ENCODE data around the gene PALM2AKAP2.

PALM2AKAP2 gene

DNA sequence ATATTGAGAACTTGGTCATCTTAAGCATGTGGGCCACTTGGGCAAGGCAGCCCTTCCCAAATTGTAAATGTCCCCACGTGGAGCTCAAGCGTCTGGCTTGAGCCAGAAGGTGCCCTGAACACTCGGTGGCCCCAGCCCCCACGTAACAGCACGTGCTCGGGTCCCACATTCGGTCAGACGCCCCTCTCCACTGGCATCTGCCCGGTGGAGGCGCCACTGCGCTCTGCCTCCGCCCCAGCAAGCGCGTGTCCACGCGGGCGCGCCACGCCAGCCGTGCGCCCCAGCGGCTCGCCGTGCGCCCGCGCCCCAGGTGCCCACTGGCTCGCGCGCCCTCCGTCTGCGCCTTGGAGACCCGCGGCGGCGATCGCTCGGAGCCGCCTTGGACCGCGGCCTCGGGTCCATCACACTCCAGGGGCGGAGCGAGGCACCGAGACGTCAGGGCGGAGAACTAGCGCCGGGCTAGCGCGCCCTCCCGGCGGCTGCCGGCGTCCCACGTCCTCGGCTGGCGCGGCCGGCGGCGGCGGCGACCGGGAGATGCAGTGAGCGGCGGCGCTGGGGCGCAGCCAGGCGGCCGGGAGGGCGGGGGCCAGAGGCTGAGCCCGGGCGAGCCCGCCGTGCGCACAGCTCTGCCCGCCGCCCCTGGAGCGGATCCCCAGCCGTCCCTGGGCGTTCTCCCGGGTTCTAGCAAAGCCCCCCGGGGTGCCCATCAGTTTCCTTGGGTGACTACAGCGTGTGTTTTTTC, at the start of gene PALM2AKAP2:
TSS of gene PALM2AKAP2 (plus strand) at position 488 of the 742 bp plus-strand sequence. CDS start 291 bp downstream, outside the sequence.
- no peak for DNase-seq (ENCODE audit: low read depth in 2 of 3, low spot score in 2 of 3)

GRCh38 chr9:109730228-109730627, 49.8 kb upstream of the PALM2AKAP2 start:
- DNase-seq (ENCODE audit: low read depth in 2 of 3, low spot score in 2 of 3): no peak

DNA sequence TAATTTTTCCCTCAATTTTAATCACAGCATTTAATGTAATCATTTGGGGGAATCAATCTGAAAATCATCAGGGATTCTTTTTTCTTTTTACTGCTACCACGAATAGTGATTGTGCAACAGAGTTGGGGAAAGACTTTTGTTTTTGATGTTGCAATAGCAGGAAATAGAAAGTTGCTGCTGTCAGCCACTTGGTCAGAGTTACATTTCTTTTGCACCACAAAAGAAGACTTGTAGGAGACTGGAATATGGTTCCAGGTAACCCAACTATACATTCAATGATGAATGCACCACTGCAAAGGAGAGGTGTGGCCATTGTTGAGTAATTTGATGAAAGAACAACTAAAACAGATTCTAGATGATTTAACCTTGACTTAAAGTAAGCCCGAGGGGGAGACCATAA, 46.3 kb upstream of the PALM2AKAP2 start:
- DNase-seq (ENCODE audit: low read depth in 2 of 3, low spot score in 2 of 3): no peak

GRCh38 chr9:109734814-109735213, 45.2 kb upstream of the PALM2AKAP2 start:
- DNase-seq (ENCODE audit: low read depth in 2 of 3, low spot score in 2 of 3): no peak

- DNase-seq (ENCODE audit: low read depth in 2 of 3, low spot score in 2 of 3): no peak
These were observed 44.2 kb upstream of the PALM2AKAP2 start for GRCh38 chr9:109735801-109736200.

DNA sequence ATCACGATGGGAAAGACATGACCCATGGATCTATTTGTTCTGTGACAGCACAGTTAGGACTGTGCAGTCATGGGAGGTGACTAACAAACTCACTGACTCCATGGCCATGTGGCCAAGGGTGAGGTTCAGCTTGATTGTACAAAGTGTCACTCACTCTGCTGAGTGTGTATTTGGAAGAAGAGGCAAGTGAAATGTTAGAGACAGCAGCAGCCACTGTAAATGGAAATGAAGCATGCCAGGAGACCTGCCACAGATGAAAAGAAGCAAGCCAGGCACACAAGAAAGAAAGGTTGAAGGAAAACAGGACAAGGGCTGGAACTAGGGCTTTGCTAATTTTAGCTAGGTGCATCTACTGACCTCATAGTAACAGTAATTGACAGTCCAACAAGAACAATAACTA, 42.7 kb upstream of the PALM2AKAP2 start:
- no peak for DNase-seq (ENCODE audit: low read depth in 2 of 3, low spot score in 2 of 3)

DNA sequence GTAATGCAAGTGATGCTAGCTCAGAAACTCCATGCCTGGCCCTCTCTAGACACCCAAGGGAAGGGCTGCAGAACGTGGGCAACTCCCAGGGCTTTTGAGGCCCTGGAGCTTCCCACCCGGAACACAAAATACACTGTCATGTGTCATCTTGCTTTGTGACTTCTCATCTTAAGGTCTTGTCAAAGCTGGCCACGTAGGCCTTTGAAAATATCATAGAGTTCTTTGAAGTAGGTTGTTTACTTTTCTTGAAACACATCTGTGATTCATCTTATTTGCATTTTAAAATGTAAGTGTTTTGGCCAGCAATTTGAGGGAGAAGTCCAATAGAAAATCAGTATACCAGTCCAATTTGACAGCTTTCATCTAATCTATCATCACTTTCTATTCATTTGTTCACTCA, 40.2 kb upstream of the PALM2AKAP2 start:
- no peak for DNase-seq (ENCODE audit: low read depth in 2 of 3, low spot score in 2 of 3)

DNA sequence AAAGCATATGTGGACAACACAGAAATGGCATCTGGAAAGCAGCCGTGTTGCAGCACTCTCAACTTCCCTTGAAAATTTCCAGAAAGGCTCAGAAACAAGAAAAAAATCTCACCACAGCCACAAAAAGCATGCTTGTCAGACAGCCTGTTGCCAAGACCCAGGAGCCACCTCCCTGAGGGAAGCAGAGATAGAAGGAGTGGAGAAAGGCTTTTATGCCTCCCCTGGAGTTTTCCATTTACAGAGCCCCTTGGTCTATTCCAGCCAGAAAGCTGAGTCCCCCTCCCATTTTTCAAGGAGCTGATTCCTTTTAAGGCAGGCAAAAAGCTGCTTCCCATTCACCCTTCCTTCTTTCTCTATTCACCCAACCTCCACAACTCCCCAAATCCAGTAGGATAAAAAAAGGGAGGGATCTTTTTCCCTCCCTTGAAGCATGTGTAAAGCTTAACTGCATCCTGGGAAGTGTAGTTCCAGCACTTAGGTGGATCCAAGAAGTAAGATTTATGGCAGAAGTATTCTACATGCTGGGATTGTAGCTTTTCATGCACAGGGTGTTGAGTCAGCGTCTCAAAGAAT, 37.1 kb upstream of the PALM2AKAP2 start:
- DNase-seq (ENCODE audit: low read depth in 2 of 3, low spot score in 2 of 3): no peak

- DNase-seq (ENCODE audit: low read depth in 2 of 3, low spot score in 2 of 3): no peak
These were observed 36.3 kb upstream of the PALM2AKAP2 start for GRCh38 chr9:109743696-109744095.

DNA sequence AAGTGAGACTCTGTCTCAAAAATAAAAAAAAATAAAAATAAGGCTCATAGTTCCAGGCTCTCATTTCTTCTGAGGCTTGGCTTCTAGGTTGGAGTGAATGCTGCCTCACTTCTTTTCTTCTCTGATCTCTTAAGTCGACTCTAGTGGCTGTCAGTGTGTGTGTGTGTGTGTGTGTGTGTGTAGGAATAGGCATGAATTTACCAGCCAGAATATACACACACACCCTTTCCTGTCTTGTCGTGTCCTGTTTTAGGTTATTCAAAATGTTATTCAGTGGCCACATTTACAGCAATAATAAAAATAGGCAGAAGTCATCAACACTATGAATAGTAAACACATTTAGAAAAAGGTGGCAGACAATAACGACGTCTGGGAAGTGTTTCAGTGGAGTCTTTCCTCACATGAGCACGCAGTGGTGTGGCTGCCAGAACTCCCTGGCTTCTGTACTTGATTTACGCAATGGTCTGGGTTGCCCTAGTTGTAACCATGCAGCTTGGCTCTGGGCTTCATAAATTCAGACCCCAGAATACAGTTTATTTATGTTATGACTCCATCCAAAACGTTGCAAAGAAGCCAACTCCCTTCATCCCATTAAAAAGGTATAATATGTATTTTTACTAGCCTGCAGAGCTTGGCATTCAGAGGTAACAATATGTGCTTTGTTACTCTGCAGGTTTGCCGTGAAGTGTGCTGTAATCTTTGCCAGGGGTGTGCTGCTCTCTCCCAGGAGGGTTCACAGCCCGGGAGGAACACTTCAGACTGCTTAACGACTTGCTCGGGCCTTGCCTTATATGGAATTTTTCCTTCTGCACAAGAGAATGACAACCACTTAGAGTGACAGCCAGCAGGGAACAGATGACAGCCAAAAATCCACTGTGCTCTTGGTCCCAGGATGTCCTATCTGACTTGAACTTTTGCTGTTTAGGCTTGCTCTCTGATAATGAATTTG, 34.4 kb upstream of the PALM2AKAP2 start:
- DNase-seq (ENCODE audit: low read depth in 2 of 3, low spot score in 2 of 3): no peak

GRCh38 chr9:109751253-109751652, 28.7 kb upstream of the PALM2AKAP2 start:
- DNase-seq (ENCODE audit: low read depth in 2 of 3, low spot score in 2 of 3): no peak

- no peak for DNase-seq (ENCODE audit: low read depth in 2 of 3, low spot score in 2 of 3)
These were observed 26.7 kb upstream of the PALM2AKAP2 start for GRCh38 chr9:109753308-109753707.

- no peak for DNase-seq (ENCODE audit: low read depth in 2 of 3, low spot score in 2 of 3)
These were observed 25.0 kb upstream of the PALM2AKAP2 start for GRCh38 chr9:109755040-109755439.

DNA sequence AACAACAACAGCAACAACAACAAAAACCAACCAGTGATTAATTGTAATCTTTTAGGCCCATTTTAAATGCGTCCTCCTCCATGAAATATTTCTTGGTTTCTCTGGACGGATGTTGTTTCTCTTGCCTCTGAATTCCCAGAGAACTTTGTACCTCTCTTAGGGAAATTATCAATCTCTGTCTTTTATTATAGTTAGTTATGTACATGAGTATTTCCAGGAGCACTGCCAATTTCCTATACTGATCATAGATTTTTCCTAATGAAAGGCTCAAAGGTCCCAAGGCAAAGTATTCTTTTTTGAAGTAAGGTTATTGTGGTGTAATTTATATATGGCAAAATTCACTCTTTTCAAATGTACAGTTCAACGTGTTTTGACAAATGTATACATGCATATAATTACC, 20.4 kb upstream of the PALM2AKAP2 start:
- DNase-seq (ENCODE audit: low read depth in 2 of 3, low spot score in 2 of 3): no peak

DNA sequence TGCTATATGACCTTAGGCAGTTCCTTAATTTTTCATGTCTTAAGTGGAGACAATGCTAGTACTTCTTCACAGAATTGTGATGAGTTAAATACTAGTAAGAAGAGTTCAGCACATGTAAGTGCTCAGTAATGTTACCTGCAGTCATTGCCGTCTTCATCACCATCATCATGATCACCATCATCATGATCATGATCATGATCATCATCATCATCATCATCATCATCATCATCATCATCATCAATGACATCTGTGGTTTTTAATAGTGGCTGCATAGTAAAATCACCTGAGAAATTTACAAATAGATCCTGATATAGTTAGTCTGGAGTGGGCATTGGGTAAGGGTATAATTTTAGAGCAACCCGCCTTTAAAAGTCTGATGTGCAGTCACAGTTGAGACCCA, 14.7 kb upstream of the PALM2AKAP2 start:
- no peak for DNase-seq (ENCODE audit: low read depth in 2 of 3, low spot score in 2 of 3)

DNA sequence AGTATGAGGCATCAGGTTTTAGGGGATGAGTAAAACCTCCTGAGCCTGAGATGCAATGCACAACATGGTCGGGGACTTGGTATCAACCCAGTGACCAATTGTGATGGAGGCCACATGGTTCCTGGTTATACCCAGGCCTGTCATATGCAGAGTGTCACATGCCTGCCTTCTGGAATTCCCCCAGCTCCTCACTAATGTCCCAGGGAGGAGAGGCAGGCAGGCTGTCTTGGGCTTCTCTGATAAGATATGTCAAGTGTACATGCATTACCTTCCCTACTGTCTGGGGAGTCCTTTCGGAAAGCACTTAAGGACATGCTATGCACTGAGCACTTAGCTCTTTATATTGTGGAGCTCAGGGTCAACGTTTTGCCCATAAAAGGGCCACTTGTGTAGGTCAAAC, 14.2 kb upstream of the PALM2AKAP2 start:
- no peak for DNase-seq (ENCODE audit: low read depth in 2 of 3, low spot score in 2 of 3)

GRCh38 chr9:109766351-109766750, 13.6 kb upstream of the PALM2AKAP2 start:
- no peak for DNase-seq (ENCODE audit: low read depth in 2 of 3, low spot score in 2 of 3)

DNA sequence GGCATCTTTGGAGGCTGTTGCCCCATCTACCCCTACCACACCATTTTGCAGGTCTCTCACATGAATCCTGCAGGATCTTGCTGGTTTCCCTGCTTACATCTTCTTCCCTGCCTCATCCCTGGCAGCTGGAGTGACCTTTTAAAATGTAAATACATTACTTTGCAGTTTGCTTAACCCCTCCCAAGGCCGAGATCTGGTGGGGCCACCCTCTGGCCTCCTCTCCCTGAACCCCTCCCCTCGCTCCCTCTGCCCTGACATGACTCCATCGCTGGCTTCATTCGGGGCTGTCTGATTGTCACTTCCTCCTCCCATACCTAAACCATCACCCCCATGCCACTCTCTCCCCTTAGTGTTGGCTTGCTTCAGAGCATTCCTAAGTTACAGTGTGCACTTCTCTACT, 12.6 kb upstream of the PALM2AKAP2 start:
- DNase-seq (ENCODE audit: low read depth in 2 of 3, low spot score in 2 of 3): no peak

DNA sequence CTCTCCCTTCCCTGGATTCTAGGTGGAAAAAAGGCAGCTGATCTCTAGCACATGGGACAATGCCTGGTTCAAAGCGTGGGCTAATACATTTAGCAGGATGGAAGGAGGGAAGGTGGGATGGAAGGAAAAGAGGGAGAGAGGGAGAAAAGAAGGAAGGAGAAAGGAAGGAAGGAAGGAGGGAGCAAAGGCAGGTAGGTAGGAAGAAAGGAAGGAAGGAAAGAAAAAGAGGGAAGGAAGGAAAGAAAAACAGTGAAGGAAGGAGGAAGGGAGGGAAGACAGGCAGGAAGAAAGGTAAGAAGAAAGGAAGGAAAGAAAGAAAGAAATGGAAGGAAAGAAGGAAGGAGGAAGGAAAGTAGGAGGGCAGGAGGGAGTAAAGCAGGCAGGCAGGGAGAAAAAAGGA, 12.2 kb upstream of the PALM2AKAP2 start:
- no peak for DNase-seq (ENCODE audit: low read depth in 2 of 3, low spot score in 2 of 3)

- no peak for DNase-seq (ENCODE audit: low read depth in 2 of 3, low spot score in 2 of 3)
These were observed 10.7 kb upstream of the PALM2AKAP2 start for GRCh38 chr9:109769250-109769649.

DNA sequence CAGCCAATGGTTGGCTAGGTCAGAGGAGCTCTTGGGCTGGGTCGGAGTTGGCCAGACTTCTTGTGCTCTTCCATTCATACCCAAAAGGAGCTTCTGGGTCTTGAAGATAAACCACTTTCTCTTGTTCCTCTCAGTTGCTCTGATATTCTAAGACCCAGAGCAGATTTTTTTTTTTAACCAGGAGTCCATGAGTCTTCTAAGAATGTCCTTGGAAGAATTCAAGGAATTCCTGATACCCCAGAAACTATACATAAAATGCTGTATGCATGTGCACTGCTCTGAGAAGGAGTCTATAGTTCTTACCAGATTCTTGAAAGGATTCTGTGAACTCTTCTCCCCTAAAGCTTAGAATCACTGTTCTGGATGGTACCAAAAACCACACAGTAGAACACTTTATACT, 9.9 kb upstream of the PALM2AKAP2 start:
- DNase-seq (ENCODE audit: low read depth in 2 of 3, low spot score in 2 of 3): no peak

GRCh38 chr9:109771087-109771486, 8.9 kb upstream of the PALM2AKAP2 start:
- DNase-seq (ENCODE audit: low read depth in 2 of 3, low spot score in 2 of 3): no peak

Measured in activated CD8-positive, alpha-beta memory T cell treated with anti-CD3 and anti-CD28 coated beads for 48 hours (primary cell).